K562 (cell line): Measurements from ENCODE around the gene NUCB2. TPM values are rescaled to one million over a fixed set of nuclear protein-coding genes. Genes with fewer than 3 reads are reported as not detected.

Experiments used
- BCOR ChIP-seq: fragments of 450-650 bp; IDR thresholded peaks from 2 replicates; pipeline ENCODE4 v1.6.1; 2016
- BRD4 ChIP-seq: fragments of 200-600 bp; sonication (generic); IDR thresholded peaks from 2 replicates; pipeline ENCODE4 v1.6.1; 2017; ENCODE audit warnings: inconsistent platforms
- CHD4 ChIP-seq: fragments of 200-600 bp; sonication (generic); IDR thresholded peaks from 3 replicates; pipeline ENCODE4 v1.6.1; 2012; ENCODE audit warnings: low read depth, mild to moderate bottlenecking, mixed read lengths, low read length, inconsistent platforms; ENCODE audit not compliant: insufficient read depth, insufficient replicate concordance, poor library complexity, severe bottlenecking
- DPF2 ChIP-seq: fragments of 450-650 bp; IDR thresholded peaks from 2 replicates; pipeline ENCODE4 v1.6.1; 2016
- PATZ1 ChIP-seq: fragments of 250-450 bp; sonication (Bioruptor Pico); IDR thresholded peaks from 2 replicates; pipeline ENCODE4 v1.5.0; 2020; ENCODE audit warnings: mild to moderate bottlenecking, borderline replicate concordance
- SMARCA4 ChIP-seq: fragments of 450-650 bp; IDR thresholded peaks from 2 replicates; pipeline ENCODE4 v1.6.1; 2016
- SNRNP70 ChIP-seq: fragments of 200-400 bp; formaldehyde crosslinking; optimal IDR thresholded peaks from 2 replicates; pipeline ENCODE3; 2017; ENCODE audit warnings: low read depth, low read length
- SOX6 ChIP-seq: fragments of 450-650 bp; IDR thresholded peaks from 2 replicates; pipeline ENCODE4 v1.6.1; 2014; ENCODE audit warnings: mild to moderate bottlenecking
- SUPT5H ChIP-seq: fragments of 450-650 bp; IDR thresholded peaks from 2 replicates; pipeline ENCODE4 v1.6.1; 2016
- ZNF3 ChIP-seq: fragments of 250-450 bp; sonication (Bioruptor Pico); IDR thresholded peaks from 2 replicates; pipeline ENCODE4 v1.5.0; 2021; ENCODE audit warnings: mild to moderate bottlenecking, moderate library complexity
- ZNF324 ChIP-seq: fragments of 250-450 bp; sonication (Bioruptor Pico); IDR thresholded peaks from 2 replicates; pipeline ENCODE4 v1.4.0; 2020; ENCODE audit warnings: mild to moderate bottlenecking
- polyA plus RNA-seq, 8 experiments: library from polyadenylated mRNA; depleted of rRNA in 4 of 8; stranded (reverse) in 5 of 8; unstranded in 3 of 8; fragments of >200 nt; fragmentation: Nextera tagmentation in 2 of 8; fragmentation: Illumina TruSeq in 1 of 8; extraction: Ambion mirVana in 2 of 8; extraction: Trizol in 1 of 8; gene quantifications; 2 replicates each; pipeline versions ENCODE4 v1.2.1 to v1.2.3, GENCODE V29; 2011 to 2014; ENCODE audit warnings: inconsistent platforms in 1 of 8, missing spikeins in 1 of 8
- total RNA-seq, 7 experiments: library from RNA; depleted of rRNA in 6 of 7; stranded (reverse); fragments of >200 nt in 6 of 7; fragmentation: Illumina TruSeq in 2 of 7; extraction: Trizol in 2 of 7; gene quantifications; 2 replicates each; pipeline versions ENCODE4 v1.2.1 to v1.2.3, GENCODE V29; 2011 to 2021; ENCODE audit warnings: low replicate concordance in 1 of 7
- TF ChIP-seq, protein P1 (sequence below): fragments of 450-650 bp; IDR thresholded peaks from 2 replicates; pipeline ENCODE4 v1.6.1; 2017; ENCODE audit warnings: antibody characterized with exemption, mild to moderate bottlenecking
- TF ChIP-seq, protein P2 (sequence below): sonication (generic); formaldehyde crosslinking; IDR thresholded peaks from 2 replicates; pipeline ENCODE4 v1.8.0; 2022; ENCODE audit warnings: mild to moderate bottlenecking, missing genetic modification reagents
- TF ChIP-seq, protein P3 (sequence below): fragments of 250-450 bp; sonication (Bioruptor Pico); IDR thresholded peaks from 2 replicates; pipeline ENCODE4 v1.4.0; 2020; ENCODE audit warnings: mild to moderate bottlenecking

Gene NUCB2
- total and polyA plus RNA-seq, 9 of the 15 experiments (the other 6 are each of a cell fraction or from before 2014, with no cell fraction given), result 54.0 to 108 (median 84.6) TPM

DNA sequence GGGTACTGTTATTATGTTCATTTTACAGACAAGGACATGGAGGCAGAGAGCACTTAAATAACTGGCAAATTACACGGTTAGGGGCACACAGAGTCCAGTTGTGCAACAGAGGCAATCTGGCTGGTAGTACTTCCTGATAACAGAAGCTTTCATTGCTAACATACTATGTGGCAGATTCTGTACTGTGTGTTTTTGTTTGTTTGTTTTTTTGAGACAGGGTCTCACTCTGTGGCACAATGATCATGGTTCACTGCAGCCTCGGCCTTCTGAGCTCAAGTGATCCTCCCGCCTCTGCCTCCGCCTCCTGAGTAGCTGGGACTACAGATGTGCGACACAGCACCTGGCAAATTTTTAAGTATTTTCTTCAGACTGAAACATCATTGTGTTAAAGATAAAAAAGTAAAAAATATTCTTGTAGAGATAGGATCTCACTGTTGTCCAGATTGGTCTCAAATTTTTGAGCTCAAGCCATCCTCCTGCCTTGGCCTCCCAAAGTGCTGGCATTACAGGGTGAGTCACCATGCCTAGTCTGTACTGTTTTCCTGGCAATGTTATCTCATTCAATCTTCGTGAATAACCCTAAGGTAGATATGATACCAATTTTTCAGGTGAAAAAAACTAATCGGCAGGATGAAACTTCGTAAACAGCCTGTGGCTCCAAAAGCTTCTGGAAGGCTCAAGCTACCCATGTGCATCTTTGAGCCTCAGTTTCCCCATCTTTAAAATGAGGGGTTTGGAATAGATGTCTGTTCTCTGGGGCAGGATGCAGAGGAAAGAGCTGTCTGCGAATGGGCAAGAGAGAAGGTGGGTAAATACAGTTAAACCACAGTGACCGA, 921 bp upstream of the NUCB2 start (continued):
- TF ChIP-seq, protein P1, sequence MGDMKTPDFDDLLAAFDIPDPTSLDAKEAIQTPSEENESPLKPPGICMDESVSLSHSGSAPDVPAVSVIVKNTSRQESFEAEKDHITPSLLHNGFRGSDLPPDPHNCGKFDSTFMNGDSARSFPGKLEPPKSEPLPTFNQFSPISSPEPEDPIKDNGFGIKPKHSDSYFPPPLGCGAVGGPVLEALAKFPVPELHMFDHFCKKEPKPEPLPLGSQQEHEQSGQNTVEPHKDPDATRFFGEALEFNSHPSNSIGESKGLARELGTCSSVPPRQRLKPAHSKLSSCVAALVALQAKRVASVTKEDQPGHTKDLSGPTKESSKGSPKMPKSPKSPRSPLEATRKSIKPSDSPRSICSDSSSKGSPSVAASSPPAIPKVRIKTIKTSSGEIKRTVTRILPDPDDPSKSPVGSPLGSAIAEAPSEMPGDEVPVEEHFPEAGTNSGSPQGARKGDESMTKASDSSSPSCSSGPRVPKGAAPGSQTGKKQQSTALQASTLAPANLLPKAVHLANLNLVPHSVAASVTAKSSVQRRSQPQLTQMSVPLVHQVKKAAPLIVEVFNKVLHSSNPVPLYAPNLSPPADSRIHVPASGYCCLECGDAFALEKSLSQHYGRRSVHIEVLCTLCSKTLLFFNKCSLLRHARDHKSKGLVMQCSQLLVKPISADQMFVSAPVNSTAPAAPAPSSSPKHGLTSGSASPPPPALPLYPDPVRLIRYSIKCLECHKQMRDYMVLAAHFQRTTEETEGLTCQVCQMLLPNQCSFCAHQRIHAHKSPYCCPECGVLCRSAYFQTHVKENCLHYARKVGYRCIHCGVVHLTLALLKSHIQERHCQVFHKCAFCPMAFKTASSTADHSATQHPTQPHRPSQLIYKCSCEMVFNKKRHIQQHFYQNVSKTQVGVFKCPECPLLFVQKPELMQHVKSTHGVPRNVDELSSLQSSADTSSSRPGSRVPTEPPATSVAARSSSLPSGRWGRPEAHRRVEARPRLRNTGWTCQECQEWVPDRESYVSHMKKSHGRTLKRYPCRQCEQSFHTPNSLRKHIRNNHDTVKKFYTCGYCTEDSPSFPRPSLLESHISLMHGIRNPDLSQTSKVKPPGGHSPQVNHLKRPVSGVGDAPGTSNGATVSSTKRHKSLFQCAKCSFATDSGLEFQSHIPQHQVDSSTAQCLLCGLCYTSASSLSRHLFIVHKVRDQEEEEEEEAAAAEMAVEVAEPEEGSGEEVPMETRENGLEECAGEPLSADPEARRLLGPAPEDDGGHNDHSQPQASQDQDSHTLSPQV, result peak; percentile 84; the same call in 1 of the 2 replicates
- TF ChIP-seq DPF2, result 0 out of 2 replicates have a peak, but pooled peaks have one; percentile 18
- no peak for TF ChIP-seq SOX6
- TF ChIP-seq BCOR, result 0 out of 2 replicates have a peak, but pooled peaks have one; percentile 14
- TF ChIP-seq BRD4, result no peak; the same call in 1 of the 2 replicates
- no peak for TF ChIP-seq SUPT5H
- no peak for TF ChIP-seq ZNF3 (CRISPR knock-in tag)
- TF ChIP-seq PATZ1 (CRISPR knock-in tag), result no peak
- TF ChIP-seq CHD4, result peak; percentile 45
- no peak for TF ChIP-seq ZNF324
- TF ChIP-seq, protein P2, sequence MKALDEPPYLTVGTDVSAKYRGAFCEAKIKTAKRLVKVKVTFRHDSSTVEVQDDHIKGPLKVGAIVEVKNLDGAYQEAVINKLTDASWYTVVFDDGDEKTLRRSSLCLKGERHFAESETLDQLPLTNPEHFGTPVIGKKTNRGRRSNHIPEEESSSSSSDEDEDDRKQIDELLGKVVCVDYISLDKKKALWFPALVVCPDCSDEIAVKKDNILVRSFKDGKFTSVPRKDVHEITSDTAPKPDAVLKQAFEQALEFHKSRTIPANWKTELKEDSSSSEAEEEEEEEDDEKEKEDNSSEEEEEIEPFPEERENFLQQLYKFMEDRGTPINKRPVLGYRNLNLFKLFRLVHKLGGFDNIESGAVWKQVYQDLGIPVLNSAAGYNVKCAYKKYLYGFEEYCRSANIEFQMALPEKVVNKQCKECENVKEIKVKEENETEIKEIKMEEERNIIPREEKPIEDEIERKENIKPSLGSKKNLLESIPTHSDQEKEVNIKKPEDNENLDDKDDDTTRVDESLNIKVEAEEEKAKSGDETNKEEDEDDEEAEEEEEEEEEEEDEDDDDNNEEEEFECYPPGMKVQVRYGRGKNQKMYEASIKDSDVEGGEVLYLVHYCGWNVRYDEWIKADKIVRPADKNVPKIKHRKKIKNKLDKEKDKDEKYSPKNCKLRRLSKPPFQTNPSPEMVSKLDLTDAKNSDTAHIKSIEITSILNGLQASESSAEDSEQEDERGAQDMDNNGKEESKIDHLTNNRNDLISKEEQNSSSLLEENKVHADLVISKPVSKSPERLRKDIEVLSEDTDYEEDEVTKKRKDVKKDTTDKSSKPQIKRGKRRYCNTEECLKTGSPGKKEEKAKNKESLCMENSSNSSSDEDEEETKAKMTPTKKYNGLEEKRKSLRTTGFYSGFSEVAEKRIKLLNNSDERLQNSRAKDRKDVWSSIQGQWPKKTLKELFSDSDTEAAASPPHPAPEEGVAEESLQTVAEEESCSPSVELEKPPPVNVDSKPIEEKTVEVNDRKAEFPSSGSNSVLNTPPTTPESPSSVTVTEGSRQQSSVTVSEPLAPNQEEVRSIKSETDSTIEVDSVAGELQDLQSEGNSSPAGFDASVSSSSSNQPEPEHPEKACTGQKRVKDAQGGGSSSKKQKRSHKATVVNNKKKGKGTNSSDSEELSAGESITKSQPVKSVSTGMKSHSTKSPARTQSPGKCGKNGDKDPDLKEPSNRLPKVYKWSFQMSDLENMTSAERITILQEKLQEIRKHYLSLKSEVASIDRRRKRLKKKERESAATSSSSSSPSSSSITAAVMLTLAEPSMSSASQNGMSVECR (CRISPR knock-in tag), result no peak
- TF ChIP-seq SMARCA4, result 0 out of 2 replicates have a peak, but pooled peaks have one; percentile 49
- TF ChIP-seq, protein P3, sequence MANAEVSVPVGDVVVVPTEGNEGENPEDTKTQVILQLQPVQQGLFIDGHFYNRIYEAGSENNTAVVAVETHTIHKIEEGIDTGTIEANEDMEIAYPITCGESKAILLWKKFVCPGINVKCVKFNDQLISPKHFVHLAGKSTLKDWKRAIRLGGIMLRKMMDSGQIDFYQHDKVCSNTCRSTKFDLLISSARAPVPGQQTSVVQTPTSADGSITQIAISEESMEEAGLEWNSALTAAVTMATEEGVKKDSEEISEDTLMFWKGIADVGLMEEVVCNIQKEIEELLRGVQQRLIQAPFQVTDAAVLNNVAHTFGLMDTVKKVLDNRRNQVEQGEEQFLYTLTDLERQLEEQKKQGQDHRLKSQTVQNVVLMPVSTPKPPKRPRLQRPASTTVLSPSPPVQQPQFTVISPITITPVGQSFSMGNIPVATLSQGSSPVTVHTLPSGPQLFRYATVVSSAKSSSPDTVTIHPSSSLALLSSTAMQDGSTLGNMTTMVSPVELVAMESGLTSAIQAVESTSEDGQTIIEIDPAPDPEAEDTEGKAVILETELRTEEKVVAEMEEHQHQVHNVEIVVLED, result 0 out of 2 replicates have a peak, but pooled peaks have one; percentile 16
- TF ChIP-seq SNRNP70, result no peak
